Measurements from ENCODE around the gene DEFB132.

DEFB132 gene

DNA sequence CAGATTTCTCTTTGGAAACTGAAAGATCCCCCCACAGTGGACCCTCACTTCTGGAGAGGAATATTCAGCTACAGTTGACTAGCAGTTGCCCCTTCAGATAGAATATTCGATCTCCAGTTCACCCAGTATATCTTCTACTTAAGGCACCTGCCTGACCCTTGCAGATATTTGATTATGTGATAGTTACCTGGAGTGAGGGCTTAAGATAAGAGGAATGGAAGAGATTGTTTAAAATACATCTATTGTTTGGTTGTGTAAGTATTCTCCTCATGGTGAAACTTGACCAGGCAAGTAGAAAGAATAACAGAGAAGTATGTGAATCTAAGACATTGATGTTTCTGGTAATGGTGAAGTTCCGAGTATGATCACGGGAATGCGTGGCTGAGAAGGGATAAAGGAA, 38.3 kb downstream of the DEFB132 start:
- no peak for DNase-seq (ENCODE audit: extremely low read depth in 1 of 2, low read depth in 1 of 2)

DNA sequence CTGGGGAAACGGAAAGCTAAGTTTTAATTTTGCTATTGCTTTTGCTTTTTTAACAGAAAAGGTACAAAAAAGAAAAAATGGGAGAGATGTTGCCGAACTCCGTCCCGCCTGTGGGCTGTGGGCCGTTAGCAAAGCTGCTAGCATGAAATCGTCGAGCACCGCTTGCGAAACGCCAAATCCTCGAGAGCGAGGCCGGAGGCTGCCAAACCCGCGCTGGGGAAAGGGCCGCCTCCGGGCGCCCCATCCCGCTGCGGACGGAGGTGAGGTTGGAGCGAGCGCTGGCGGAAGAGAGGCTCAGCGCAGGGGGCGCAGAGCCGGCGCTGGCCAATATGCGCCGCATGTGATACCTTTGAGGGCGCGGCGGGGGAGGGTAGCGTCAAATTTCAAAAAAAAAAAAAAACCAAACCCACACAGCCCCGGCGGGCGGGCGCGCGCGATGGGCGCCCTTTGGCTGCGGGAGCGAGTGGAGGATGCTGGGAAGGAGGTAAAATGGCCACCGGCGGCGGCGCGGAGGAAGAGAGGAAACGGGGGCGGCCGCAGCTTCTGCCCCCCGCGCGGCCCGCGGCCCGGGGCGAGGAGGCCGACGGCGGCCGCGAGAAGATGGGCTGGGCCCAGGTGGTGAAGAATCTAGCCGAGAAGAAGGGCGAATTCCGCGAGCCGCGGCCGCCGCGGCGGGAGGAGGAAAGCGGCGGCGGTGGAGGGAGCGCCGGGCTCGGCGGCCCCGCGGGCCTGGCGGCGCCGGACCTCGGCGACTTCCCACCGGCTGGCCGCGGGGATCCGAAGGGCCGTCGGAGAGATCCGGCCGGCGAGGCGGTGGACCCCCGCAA, 39.8 kb downstream of the DEFB132 start, which contains the start of gene ZCCHC3:
Gene ZCCHC3 (plus strand): TSS at position 473 of the 827 bp plus-strand sequence. CDS start 17 bp downstream, at position 490.
- DNase-seq (ENCODE audit: extremely low read depth in 1 of 2, low read depth in 1 of 2) = peak; percentile 70 to 75

DNA sequence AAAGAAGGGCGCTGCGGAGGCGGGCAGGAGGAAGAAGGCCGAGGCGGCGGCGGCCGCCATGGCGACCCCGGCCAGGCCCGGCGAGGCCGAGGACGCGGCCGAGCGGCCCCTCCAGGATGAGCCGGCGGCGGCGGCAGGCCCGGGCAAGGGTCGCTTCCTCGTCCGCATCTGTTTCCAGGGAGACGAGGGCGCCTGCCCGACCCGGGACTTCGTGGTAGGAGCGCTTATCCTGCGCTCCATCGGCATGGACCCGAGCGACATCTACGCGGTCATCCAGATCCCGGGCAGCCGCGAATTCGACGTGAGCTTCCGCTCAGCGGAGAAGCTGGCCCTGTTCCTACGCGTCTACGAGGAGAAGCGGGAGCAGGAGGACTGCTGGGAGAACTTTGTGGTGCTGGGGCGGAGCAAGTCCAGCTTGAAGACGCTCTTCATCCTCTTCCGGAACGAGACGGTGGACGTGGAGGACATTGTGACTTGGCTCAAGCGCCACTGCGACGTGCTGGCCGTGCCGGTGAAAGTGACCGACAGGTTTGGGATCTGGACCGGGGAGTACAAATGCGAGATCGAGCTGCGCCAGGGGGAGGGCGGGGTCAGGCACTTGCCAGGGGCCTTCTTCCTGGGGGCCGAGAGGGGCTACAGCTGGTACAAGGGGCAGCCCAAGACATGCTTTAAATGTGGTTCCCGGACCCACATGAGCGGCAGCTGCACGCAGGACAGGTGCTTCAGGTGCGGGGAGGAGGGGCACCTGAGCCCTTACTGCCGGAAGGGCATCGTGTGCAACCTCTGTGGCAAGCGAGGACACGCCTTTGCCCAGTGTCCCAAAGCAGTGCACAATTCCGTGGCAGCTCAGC, 40.6 kb downstream of the DEFB132 start:
- peak; percentile 19 to 28 for DNase-seq (ENCODE audit: extremely low read depth in 1 of 2, low read depth in 1 of 2)

DNA sequence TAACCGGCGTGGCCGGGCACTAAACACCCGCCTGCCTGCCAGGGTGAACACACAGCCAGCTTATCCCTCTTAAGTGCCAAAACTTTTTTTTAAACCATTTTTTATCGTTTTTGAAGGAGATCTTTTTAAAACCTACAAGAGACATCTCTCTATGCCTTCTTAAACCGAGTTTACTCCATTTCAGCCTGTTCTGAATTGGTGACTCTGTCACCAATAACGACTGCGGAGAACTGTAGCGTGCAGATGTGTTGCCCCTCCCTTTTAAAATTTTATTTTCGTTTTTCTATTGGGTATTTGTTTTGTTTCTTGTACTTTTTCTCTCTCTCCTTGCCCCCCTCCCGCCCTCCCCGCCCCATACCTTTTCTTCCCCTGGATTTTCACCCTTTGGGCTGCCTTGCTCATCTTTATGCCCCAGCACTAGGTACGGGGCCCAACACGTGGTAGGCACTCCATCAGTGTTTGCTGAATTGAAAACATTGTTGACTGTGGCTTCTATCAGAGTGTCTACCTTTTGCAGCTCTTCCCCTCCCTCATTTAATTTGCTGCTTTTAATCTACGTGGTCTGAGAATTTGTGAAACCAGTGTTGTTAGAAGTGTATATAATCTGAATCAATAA, 41.4 kb downstream of the DEFB132 start:
- DNase-seq (ENCODE audit: extremely low read depth in 1 of 2, low read depth in 1 of 2) = no peak

DNA sequence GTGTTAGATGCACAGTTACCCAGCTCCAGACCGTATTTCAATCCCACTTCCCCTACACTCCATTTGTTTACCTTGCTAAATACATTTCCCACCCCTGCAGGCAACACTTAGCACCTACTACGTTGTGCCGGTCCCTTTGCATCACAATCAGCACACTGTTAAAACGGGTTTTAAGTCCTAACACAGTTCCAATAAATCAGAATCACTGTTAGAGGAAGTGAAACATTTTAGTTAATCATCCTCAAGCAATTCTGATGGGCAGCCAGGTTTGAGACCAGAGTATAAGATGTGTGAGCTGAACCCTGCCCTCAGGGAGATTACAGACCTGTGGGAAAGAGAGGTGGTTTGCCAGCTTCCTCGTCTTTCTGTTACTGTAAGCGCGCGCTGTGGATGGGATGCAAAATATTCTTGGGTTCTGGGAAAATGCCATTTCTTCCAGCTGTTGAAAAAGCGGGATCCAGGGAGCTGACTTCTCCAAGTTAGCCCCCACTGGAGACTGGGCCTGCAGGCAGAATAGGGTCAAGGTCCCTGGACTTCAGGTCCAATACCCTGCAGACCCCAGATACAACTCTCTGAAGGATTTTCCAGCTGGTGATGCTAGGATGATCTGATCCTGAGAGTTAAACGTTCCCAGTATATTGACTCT, 42.9 kb downstream of the DEFB132 start:
- no peak for DNase-seq (ENCODE audit: extremely low read depth in 1 of 2, low read depth in 1 of 2)

DNA sequence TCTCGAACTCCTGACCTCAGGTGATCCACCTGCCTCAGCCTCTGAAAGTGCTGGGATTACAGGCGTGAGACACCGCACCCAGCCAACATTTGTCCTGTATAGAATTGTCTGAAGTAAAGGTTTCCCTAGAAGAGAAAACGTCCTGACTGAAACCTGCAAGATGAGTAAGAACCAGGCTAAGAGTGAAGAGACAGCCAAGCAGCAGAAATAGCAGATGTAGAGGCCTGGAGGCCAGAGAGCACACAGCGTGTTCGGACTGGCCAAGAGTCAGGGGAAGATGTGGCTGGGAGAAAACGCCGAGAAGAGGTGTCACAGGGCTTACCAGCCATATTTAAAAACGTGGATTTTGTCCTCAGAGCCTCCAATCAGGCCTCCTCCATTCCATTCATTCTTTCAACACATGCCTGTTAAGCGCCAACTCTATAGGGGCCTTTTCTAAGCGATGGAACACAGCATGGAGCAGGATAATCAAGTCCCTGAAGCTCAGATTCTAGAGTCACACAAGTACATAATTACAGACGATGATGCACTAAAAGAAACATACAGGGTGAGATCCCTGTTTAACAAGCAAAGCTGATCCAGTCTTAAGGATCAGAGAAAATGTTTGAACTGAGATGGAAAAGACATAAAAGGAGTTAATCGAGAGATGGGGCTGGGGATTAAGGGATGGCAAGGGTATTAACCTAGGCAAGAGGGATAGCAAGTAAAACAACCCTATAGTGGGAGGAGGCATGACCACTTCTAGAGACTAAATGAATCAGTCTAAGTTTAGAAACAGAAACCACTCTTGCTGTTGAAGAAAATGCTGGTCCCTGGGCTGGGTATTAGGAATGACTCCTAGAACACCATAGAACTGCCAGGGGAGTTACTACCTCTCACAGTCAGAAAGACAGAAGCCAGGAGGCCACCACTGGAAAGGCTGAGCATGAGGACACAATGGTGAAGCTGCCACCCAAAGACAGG, 44.6 kb downstream of the DEFB132 start:
- DNase-seq (ENCODE audit: extremely low read depth in 1 of 2, low read depth in 1 of 2) = no peak

DNA sequence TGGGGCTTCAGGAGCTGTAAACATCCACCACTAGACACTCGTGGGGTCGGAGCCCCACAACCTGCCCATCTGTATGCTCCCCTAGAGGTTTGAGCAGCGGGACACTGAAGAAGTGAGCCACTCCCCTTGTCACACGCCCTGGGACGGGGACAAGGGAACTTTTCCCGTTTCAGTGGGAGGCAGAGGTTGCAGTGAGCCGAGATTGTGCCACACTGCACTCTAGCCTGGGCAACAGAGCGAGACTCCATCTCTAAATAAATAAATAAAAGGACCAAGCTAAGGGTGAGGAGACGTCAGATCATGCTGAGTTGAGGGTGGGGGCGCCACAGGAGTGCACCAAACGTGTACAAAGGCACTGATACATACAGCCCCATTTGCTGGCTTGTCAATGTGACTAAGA, 48.2 kb downstream of the DEFB132 start:
- DNase-seq (ENCODE audit: extremely low read depth in 1 of 2, low read depth in 1 of 2) = no peak

DNA sequence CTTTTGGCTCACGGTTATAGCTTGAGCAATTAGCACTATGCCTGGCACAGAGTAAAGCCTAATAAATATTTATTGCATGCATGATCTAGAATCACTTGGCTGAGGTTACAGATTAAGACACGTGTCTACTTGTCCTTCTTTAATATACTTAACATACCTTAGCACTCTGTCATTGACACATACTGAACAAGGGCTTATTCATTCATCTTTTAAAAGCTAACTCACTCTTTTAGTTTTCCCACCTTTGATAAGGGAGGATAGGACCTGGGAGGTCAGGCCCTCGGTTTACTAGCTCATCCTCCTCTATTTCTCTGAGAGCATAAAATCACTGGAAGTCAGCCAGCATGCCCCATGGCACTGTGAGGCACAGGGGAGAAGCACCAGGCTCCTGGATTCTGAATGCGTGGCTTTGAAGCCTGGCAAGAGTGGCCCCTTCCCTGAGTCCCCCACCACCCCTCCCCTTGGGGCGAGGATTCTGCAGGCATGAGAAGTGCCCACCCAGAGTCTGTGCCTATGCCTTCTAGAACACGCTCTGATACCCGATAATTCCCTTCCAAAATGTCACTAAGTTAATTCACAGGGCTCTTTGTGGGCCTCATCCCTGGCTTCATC, 51.0 kb downstream of the DEFB132 start:
- no peak for DNase-seq (ENCODE audit: extremely low read depth in 1 of 2, low read depth in 1 of 2)

DNA sequence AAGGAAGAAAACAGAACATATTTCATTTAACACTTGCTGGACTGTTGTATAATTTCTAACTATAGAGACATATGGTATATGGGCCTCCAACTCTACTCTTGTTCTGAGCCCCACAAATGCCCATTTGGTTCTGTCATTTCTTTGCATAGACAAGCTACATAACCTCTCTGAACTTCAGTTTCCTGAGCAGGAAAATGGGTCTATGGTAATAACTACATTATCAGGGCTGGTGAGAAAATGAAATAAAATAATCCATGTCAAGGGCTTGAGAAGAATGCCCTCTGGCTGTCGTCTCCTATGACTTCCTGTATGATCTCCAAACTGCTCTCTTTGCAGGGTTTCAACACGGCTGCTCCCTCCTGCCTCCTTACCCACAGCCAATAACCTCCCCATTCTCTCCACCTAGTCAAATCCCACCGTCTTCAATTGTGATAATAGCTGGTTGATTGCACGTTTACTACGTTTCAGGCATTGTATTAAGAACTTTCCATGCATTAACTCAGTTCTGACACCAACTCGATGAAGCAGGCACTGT, 51.8 kb downstream of the DEFB132 start:
- no peak for DNase-seq (ENCODE audit: extremely low read depth in 1 of 2, low read depth in 1 of 2)

DNA sequence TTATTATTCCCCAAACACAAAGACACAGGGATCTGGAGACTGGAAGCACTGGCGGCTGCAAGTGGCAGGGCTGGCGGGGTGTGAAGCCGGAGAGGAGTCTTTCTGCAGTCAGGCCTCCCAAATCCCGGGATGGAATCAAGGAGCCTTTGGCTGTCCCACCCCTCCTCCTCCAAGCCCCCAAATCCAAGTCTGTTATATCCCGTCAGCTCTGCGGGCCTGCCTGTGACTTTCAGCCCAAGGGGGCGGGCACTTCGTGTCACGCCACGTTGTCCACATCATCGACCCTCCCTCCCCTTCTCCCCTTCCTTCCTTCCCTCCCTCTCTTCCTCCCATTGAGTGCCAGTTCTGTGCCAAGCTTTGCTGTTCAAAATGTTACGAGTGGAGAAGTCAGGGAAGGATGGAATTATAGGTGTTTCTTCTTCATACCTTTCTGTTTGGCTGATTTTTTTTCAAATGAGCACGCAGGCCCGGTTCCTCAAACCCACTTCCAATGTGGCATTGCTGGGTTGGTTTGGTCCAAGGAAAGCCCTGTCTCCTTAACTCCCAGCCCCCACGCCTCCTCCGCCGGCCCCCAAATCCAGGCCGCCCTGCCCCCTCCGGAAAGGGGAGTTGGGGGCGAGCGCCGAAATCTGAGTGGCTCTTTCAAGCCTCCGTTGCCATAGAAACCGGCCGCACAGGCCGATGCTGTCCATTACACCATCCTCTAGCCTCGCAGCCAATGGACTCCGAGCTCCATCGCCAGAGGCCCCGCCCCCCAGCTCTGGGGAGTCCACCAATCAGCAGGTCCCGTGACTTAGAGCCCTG, 52.5 kb downstream of the DEFB132 start:
- peak; percentile 69 to 92 for DNase-seq (ENCODE audit: extremely low read depth in 1 of 2, low read depth in 1 of 2)

DNA sequence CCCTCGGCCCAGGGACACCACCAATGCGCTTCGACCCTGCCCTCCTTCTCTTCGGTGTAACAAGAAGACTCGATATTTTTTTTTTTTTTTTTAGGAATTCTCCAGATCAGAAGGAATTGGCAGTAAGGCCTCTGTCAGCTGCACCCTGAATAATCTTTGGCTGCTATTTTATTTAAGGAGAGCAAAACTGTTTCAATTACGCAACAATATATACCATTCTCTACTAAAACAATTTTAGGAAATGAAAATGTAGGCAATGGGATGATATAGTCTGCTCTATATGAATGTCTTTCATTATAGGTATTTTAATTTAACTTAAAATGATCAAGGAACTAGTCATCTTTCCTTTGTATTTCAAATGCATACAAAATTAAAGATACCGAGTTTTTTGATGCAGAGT, 53.1 kb downstream of the DEFB132 start:
- no peak for DNase-seq (ENCODE audit: extremely low read depth in 1 of 2, low read depth in 1 of 2)

Data from stimulated activated CD8-positive, alpha-beta memory T cell treated with anti-CD3 and anti-CD28 coated beads, Interleukin-7, amount 100 ng/mL, for 48 hours (primary cell).